Omental fat pad (tissue), 4 donors: ENCODE data around the gene PCP4. TPM values are rescaled to one million over a fixed set of nuclear protein-coding genes. Genes with fewer than 3 reads are reported as not detected.

Experiments used
- ATAC-seq: fragments of 150-250 bp; one replicate; pipeline ENCODE4 v1.9.1; 2016; ENCODE audit warnings: mild to moderate bottlenecking, moderate library complexity; ENCODE audit not compliant: low FRiP score
- DNase-seq: peaks from one replicate; pipeline ENCODE4 v3.0.0-alpha.2; 2019; ENCODE audit warnings: low spot score
- total RNA-seq, 4 donors: library from RNA; depleted of rRNA; stranded (reverse); fragments of >200 nt; gene quantifications; one replicate each; pipeline ENCODE4 v1.1.0, GENCODE V29; 2016
- TF ChIP-seq, protein P1 (sequence below), 3 donors: fragments of 450-650 bp; IDR thresholded peaks; one replicate each; pipeline ENCODE4 v1.5.1; 2016 to 2017; ENCODE audit warnings: antibody characterized with exemption in 3 of 3, mild to moderate bottlenecking in 3 of 3, moderate library complexity in 2 of 3

Gene PCP4
- total RNA-seq, 4 donors from 2014 or later, result 2.7 to 5.1 (median 4.0) TPM; not detected in 1

DNA sequence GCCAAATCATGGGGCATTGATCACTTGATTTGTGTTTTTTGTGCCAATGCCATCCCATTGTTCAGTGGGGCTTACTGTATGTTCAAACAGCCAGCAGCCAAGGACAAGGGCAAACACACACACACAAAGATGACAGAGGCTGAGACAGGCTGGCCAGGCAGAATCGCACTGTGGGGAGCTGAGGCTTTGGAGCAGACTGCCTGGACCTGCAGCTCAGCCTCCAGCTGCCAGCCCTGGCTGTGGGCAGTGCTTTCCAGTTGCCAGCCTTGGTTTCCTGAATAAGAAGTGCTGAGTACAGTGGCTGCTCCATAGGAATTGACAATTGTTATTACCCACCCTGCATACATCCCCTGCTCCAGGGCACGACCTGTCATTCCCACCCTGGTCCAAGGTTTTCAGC lies 16.9 kb upstream of the PCP4 start:
- TF ChIP-seq, protein P1, sequence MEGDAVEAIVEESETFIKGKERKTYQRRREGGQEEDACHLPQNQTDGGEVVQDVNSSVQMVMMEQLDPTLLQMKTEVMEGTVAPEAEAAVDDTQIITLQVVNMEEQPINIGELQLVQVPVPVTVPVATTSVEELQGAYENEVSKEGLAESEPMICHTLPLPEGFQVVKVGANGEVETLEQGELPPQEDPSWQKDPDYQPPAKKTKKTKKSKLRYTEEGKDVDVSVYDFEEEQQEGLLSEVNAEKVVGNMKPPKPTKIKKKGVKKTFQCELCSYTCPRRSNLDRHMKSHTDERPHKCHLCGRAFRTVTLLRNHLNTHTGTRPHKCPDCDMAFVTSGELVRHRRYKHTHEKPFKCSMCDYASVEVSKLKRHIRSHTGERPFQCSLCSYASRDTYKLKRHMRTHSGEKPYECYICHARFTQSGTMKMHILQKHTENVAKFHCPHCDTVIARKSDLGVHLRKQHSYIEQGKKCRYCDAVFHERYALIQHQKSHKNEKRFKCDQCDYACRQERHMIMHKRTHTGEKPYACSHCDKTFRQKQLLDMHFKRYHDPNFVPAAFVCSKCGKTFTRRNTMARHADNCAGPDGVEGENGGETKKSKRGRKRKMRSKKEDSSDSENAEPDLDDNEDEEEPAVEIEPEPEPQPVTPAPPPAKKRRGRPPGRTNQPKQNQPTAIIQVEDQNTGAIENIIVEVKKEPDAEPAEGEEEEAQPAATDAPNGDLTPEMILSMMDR (IDR thresholded peaks at IDR 0.05), result no peak
- ATAC-seq, result no peak
- DNase-seq, result no peak

DNA sequence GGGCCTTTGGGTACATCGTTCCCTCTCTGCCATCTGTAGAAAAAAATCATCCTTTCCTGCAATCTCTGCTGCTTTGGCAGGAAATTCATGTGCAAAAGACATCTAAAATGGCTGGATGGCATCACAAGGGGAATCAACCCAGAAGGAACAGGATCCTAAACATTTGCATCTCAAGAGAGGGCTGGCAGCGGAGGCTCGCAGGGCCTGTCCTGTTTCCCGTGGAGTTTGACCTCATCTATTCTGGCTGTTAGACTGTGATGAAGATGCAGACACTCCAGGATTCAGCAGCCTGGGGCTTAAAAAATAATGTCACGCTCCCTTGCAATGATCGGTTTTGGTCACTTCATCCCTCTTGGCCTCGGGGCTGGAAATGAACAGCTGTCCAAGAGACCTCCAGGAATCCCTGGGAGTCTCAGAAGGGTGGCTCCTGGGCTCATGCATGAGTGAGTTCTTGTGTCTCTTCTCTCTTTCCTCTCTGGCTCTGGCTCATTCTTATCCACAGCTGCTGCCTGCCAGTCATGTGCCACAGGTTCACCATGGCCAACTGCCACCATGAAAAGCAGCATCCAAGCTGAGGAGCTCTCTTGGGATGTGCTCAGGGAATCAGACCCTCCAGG lies 16.1 kb upstream of the PCP4 start:
- TF ChIP-seq, protein P1 (IDR thresholded peaks at IDR 0.05), result no peak

DNA sequence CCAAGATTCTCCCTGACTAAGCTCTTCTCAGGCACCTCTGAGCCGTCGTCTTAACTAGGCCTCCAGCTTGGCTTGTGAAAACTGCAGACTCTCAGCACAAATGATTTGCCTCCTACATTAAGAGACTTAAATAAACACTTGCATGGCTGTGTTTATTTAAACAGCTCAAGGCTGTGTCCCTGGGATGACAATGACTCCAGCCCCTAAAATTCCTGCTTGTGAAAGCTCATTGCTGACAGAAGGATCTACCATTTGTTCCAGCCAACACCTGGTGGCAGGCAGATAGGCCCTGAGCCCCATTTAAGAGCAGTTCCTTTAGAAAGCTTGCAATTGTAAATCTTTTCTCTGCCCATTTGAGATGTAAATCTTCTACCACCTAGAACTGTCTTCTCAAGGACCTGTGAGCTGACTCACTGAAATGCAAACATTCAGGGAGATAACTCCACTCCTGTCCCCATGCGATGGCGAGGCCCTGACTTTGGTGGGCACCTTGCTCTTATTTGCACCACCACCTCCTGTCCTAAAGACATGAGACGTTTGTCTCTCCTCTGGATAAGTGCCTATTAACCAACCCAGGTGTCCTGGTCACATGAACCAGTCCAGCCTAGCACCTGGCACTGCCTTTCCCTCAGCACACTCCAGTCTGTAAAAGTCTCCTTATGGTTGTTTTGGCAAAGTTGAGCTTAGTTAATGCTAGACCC lies 15.1 kb upstream of the PCP4 start:
- DNase-seq (no peak), ATAC-seq (no peak)
- TF ChIP-seq, protein P1 (IDR thresholded peaks at IDR 0.05), result no peak

More for the DNA sequence above, 16.1 kb upstream of the PCP4 start:
- no peak for ATAC-seq
- DNase-seq, result no peak

DNA sequence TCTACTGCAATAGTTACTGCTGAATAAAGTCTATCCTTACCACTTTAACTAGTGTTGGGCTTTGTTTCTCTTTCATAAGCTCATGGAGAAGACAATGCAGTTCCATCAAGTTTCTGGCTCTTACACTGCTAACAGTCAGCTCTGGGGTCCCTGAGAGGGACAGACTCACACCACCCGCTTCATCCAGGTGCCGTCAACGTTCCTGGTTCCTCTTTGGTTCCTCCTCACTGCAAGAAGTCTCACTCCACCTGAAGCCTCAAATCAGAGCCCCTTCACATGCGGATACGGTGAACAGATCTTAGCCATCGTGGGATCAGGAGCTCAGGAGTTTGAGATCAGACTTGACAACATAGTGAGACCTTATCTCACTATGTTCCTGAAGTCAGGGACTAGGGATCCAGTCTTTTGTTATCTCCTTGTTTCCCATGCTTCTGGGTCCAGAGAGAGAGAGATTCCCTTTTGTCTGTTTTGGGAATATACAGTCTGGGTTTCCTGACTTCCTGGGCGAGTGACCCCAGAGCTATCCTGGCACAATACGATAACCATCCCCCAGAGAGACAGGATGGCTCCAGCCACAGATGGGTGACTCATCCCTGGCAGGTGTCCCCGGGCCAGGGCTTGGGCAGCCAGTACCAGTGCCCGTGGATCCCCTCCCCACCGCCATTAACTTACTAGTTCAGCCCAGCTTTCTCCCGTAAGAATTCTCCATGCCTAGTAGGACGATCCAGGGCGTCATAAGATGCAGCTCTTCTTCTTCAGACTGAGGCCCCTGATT lies 14.3 kb upstream of the PCP4 start:
- TF ChIP-seq, protein P1 (IDR thresholded peaks at IDR 0.05), result no peak
- ATAC-seq, result no peak
- DNase-seq, result no peak

DNA sequence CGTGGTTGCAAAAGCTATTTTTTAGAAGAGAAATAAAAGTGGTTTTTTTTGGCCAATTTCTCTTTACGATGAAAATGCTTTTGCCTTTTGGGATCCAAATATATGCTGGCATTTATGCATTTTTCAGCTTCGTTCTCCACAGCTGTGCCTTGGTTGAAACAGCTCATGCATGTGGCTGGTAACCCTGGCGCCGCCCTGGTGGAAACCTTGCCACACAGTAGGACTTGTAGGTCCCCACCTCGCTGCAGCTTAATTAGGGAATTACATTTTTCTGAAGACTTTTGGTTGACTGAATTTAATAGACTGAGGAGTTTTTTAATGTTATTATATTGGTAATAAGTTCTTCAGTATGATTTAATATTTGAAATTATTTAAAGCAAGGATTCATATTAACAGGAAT lies 12.7 kb upstream of the PCP4 start:
- TF ChIP-seq, protein P1 (IDR thresholded peaks at IDR 0.05), result no peak
- no peak for DNase-seq
- ATAC-seq, result no peak

DNA sequence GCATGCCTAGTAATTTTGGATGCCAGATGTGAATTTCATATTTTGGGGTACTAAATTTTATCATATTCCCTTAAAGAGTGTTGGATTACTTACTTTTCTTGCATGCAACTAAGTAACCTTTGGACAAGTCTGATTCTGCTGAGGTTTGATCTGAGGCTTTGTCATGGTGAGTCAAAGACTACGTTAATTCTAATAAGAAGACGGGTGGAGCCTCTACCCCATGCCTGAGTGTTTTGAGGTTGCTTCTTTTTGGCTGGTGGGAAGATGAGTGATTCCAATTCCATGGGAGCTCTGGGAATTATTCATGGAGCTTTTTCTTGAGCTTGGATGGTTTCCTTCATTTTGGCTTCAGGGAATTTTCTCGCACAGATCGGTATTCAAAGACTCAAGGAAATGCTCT lies 11.6 kb upstream of the PCP4 start:
- no peak for ATAC-seq
- no peak for DNase-seq
- TF ChIP-seq, protein P1 (IDR thresholded peaks at IDR 0.05), result no peak
